ENCODE results near the gene ZNF224. TPM values are rescaled to one million over a fixed set of nuclear protein-coding genes. Genes with fewer than 3 reads are reported as not detected.

The ZNF224 gene
- total RNA-seq, 4 donors from 2014 or later = 4.9 to 14.1 (median 6.9) TPM

DNA sequence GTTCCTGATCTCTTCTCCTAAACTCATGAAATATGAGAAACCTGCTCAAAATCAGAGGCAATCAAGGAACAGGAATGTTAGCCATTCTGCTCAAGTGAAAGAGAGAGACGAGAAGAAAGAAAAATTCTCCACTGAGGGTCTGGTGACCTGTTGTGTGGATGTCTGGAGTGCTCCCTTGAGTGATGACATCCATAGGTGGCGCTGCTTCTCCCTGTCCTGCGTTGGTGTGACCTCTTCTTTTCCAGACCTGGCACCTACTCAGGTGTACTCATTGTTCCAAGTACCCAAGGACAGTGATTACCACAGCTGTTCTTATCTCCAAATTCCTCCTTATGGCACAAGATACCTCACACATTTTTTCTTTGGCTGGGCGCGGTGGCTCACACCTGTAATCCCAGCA is 38.3 kb upstream of the ZNF224 start:
- H3K4me1 ChIP-seq = peaks cover 12 to 17% of the 10 kb centered on the region in 2 donors
- in situ Hi-C loops (cut with MboI; ENCODE audit: low sequenced_read_pairs in 4 of 4) = loop anchor here in 1 of 4 donors (10.0 kb wide), 2 partner anchors 51 to 89 kb away; partner anchors contain the start of genes ZNF230 and ZNF234

GRCh38 chr19:44059229-44059628 is 34.9 kb upstream of the ZNF224 start:
- Histone ChIP-seq H3K4me1 (no peaks in the 10 kb centered on the region), H3K36me3 (peaks cover 12 to 96% of the 10 kb centered on the region in 2 donors), H3K27me3 (no peaks in the 10 kb centered on the region), H3K9me3 (peaks cover 3 to 16% (median 6%) of the 10 kb centered on the region in 3 donors), H3K4me3 (no peak overlapping the region), H3K27ac (no peak overlapping the region)
- no peak for ATAC-seq
- no peak for TF ChIP-seq CTCF (IDR thresholded peaks at IDR 0.05 in 4 of 5, conservative IDR thresholded peaks at IDR 0.05 in 1 of 5)
- no peak for TF ChIP-seq POLR2A (IDR thresholded peaks at IDR 0.05)
- DNase-seq = no peak
- intact Hi-C loops (cut with DNase I; ENCODE audit: low total_unique reads) (loop anchor here (10.0 kb wide), 1 partner anchor 104 kb away; the partner anchor contains the start of gene ZNF221), in situ Hi-C loops (cut with MboI; ENCODE audit: low sequenced_read_pairs in 4 of 4) (loop anchor here in 1 of 4 donors (10.0 kb wide), 2 partner anchors 54 to 86 kb away; partner anchors contain the start of genes ZNF230 and ZNF234)

More for the DNA sequence above, 38.3 kb upstream of the ZNF224 start:
- Histone ChIP-seq H3K27me3 (no peaks in the 10 kb centered on the region), H3K9me3 (peaks cover 0 to 7% (median 0%) of the 10 kb centered on the region in 3 donors), H3K27ac (no peak overlapping the region), H3K4me3 (no peak overlapping the region), H3K36me3 (peaks cover 8 to 65% of the 10 kb centered on the region in 2 donors)
- TF ChIP-seq CTCF (IDR thresholded peaks at IDR 0.05 in 4 of 5, conservative IDR thresholded peaks at IDR 0.05 in 1 of 5) = no peak
- DNase-seq = no peak
- no peak for ATAC-seq
- intact Hi-C loops (cut with DNase I; ENCODE audit: low total_unique reads) = loop anchor here (10.0 kb wide), 1 partner anchor 101 kb away; the partner anchor contains the start of gene ZNF221

DNA sequence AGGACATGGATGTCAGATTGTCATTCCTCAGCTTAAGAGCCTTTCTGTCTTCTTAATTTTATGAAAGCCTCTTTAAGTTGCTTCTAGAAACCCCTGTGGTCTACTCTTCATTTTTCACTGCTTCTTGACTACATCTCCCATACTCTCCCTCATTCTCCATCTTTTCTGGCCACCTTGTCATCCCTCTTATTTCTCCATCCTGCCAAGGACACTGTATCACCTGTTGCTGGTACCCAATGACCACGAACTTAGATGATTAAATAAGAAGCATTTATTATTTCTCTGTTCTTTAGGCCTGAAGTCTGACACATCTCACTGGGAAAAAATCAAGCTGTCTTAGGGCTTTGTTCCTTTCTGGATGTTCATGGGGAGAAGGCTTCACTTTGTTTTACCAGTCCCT is 33.1 kb upstream of the ZNF224 start:
- no peak for DNase-seq
- ATAC-seq = no peak
- TF ChIP-seq CTCF (IDR thresholded peaks at IDR 0.05 in 4 of 5, conservative IDR thresholded peaks at IDR 0.05 in 1 of 5) (no peak), POLR2A (IDR thresholded peaks at IDR 0.05) (no peak)
- H3K27me3 ChIP-seq = no peaks in the 10 kb centered on the region
- H3K27ac ChIP-seq = no peak overlapping the region
- no peaks in the 10 kb centered on the region for H3K4me1 ChIP-seq
- H3K4me3 ChIP-seq = no peak overlapping the region
- intact Hi-C loops (cut with DNase I; ENCODE audit: low total_unique reads) (no loop called here), in situ Hi-C loops (cut with MboI; ENCODE audit: low sequenced_read_pairs in 4 of 4) (no loop called here)
- H3K36me3 ChIP-seq = peaks cover 21 to 95% of the 10 kb centered on the region in 2 donors
- peaks cover 7 to 24% (median 10%) of the 10 kb centered on the region in 3 donors for H3K9me3 ChIP-seq

DNA sequence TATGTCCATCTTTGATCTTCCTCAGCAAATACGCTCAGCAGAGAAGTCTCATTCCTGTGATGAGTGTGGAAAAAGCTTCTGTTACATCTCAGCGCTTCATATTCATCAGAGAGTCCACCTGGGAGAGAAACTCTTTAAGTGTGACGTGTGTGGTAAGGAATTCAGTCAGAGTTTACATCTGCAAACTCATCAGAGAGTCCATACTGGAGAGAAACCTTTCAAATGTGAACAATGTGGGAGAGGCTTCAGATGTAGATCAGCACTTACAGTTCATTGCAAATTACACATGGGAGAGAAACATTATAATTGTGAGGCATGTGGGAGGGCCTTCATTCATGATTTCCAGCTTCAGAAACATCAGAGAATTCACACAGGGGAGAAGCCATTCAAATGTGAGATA is 27.9 kb upstream of the ZNF224 start:
- no peak for DNase-seq
- H3K27ac ChIP-seq = no peak overlapping the region
- ATAC-seq = no peak
- intact Hi-C loops (cut with DNase I; ENCODE audit: low total_unique reads) (no loop called here), in situ Hi-C loops (cut with MboI; ENCODE audit: low sequenced_read_pairs in 4 of 4) (no loop called here)
- H3K9me3 ChIP-seq = peaks cover 20 to 37% (median 23%) of the 10 kb centered on the region in 3 donors
- peak overlapping the region in 1 of 4 donors; percentile 35 for H3K4me3 ChIP-seq
- no peaks in the 10 kb centered on the region for H3K27me3 ChIP-seq
- H3K4me1 ChIP-seq = peaks cover under 1 to 1% of the 10 kb centered on the region in 2 donors
- TF ChIP-seq POLR2A (IDR thresholded peaks at IDR 0.05) (no peak), CTCF (IDR thresholded peaks at IDR 0.05 in 4 of 5, conservative IDR thresholded peaks at IDR 0.05 in 1 of 5) (no peak)
- peaks cover 21 to 73% of the 10 kb centered on the region in 2 donors for H3K36me3 ChIP-seq
